LNCaP clone FGC (cell line): Measurements from ENCODE around the gene RALY.

Source experiments
- DNase-seq: peaks from one replicate; pipeline ENCODE4 v3.0.0-alpha.2; 2011; ENCODE audit warnings: low read depth
- H3K4me3 ChIP-seq: 2 replicates; pipeline ENCODE4 v1.5.1; 2011; ENCODE audit warnings: mild to moderate bottlenecking, low read depth, low read length, control low read depth
- TF ChIP-seq, protein P1 (sequence below): IDR thresholded peaks from 2 replicates; pipeline ENCODE4 v1.5.1; 2012; ENCODE audit warnings: mild to moderate bottlenecking; ENCODE audit not compliant: control insufficient read depth, insufficient read depth; ENCODE audit errors: extremely low read depth

RALY gene

DNA sequence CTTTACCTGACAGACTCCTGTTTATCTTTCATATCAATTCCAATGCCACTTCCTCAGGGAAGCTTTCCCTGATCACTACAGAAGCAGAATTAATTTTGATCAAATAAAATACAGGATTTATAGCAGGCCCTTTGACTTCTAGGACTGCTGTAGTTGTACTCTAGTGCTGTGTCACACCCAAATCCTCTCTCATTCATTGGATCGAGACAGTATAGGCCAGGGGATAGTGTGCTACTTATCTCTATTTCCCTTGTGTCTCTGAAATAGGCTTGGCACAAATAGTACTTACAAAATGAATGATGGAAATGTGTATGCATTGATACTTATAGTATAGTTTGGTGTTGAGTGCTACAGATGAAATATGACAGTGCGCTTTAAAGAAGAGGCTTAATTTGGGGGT lies 19.8 kb downstream of the RALY start:
- H3K4me3 ChIP-seq: no peak overlapping the region
- TF ChIP-seq, protein P1, sequence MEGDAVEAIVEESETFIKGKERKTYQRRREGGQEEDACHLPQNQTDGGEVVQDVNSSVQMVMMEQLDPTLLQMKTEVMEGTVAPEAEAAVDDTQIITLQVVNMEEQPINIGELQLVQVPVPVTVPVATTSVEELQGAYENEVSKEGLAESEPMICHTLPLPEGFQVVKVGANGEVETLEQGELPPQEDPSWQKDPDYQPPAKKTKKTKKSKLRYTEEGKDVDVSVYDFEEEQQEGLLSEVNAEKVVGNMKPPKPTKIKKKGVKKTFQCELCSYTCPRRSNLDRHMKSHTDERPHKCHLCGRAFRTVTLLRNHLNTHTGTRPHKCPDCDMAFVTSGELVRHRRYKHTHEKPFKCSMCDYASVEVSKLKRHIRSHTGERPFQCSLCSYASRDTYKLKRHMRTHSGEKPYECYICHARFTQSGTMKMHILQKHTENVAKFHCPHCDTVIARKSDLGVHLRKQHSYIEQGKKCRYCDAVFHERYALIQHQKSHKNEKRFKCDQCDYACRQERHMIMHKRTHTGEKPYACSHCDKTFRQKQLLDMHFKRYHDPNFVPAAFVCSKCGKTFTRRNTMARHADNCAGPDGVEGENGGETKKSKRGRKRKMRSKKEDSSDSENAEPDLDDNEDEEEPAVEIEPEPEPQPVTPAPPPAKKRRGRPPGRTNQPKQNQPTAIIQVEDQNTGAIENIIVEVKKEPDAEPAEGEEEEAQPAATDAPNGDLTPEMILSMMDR: no peak
- no peak for DNase-seq

DNA sequence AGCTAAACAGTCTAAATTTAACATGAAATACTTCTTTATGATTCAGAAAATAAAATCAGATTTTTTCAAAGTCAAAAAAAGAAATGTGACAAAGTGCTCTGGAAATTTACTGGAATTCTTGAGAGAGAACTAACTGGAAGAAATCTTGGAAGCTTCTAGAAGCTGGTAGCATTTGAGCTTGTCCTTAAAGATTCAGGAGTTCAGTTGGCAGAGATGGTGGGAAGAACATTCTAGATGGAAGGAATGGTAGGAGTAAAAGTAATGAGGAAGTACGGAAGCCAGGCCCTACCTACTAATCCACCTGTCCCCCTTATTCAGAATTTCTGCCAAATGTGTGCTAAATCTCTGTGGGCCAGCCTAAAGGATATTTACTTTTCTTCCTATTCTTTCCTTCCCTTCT lies 21.2 kb downstream of the RALY start:
- TF ChIP-seq, protein P1: no peak
- no peak for DNase-seq
- no peak overlapping the region for H3K4me3 ChIP-seq

DNA sequence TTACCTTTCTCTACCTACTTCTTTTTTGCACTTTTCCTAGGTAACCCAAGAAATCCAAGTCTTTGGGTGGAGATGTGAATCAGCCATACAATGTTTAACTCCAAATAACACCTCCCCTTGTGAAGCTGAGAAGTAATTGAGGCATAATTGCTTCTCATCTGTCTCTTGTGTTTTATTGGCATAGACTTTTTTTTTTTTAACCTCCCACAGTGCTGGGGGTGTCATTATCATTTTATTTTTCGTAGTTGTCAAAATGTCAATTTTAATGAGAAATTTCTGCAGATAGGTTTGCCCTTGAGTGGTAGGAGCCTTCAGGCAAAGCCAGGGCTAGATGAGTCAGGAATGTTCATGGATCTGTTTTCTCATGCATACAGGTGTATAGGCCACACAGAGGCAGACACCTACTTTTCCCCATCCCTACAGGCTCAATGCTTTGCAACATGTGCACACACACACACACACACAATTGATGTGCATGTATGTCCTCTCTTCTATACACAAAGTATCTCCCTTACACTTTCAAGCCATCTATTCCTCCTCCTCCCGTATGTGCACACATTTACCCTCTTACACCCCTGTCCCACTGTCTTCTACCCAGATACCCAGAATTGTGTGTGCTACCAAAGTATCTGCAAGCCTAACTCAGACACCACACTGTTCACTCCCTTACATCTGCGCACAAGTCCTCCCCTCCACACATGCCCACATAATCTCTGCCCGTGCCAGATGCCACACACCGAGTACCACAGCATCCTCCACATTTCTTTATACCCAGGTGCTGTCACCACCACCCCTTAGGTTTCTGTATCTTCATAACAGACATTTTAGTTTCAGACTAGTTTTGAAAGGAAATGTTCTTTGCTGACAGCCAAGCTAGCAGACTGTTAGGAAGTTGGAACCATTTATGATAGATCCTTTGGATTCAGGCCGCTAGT lies 22.0 kb downstream of the RALY start:
- no peak for DNase-seq
- TF ChIP-seq, protein P1: no peak
- no peak overlapping the region for H3K4me3 ChIP-seq

DNA sequence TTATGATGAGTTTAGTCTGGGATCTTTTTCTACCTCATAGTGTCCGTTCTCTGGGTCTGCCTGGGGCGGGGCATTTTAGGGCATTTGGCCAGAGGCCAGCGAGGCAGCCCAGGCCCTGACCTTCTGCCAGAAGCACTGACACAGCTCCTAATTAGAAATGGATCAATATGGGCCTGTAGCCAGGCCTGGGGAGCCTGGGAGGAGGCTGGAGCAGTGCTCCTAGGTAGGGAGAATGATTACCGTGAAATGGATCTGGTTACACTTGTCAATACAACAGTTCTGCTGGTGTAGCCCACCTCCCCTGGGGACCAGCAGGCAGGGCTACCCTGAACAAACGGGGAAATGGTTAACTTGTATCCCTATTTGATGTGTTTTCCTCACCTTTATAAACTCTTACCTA lies 23.0 kb downstream of the RALY start:
- TF ChIP-seq, protein P1: no peak
- no peak for DNase-seq
- no peak overlapping the region for H3K4me3 ChIP-seq

DNA sequence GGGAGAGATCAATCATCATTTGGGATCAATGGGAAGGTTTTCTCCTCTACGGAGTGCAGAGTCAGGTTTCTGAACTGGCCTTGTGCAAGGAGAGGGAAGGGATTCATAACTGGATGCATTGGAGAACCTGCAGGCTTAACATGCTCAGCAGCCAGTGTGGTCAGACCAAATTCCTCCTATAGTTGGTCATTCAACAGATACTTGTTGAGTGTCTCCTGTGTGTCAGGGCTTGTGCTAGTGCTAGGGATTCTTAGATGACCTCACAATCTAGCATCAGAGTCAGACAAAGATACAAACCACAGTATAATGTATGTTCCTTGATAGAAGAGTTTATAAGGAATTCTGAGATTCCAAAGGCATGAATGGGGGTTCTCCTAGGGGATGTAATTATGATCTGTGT lies 23.9 kb downstream of the RALY start:
- no peak for DNase-seq
- TF ChIP-seq, protein P1: no peak
- H3K4me3 ChIP-seq: no peak overlapping the region

DNA sequence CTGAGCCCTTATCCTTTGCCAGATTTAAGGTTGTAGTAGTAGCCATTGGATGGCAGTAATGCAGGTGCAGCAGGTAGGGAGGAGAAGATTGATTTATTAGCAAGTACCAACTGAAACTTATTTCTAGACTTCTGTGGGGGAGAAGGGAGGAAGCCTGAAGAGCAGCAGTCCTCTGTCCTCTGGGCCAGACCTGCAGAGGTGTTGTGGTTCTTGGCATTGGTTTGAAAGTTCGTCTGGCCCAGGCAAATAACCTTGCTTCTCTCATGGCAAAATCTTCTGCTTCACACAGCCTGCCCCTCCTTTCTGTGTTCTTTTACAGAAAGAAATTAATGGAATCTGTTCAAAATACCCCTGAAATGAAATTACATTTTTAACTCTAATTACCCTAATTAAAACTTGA lies 24.5 kb downstream of the RALY start:
- TF ChIP-seq, protein P1: no peak
- no peak for DNase-seq
- H3K4me3 ChIP-seq: no peak overlapping the region
